ENCODE results near the gene IFT88.

GRCh38 chr13:20633802-20634201 is 66.8 kb downstream of the IFT88 start:
- no peak for TF ChIP-seq POLR2AphosphoS5 (IDR thresholded peaks at IDR 0.05)
- no peak for TF ChIP-seq POLR2A (IDR thresholded peaks at IDR 0.05)

Measured in suprapubic skin (tissue), 4 donors.